NCI-H187 treated with DMSO at 0.1 percent for 48 hours (cell line): ENCODE measurements around the gene SLC2A1.

Source experiments
- DNase-seq: peaks from one replicate; lab custom pipeline; 2025; lab: John Stamatoyannopoulos, UW

SLC2A1 gene

DNA sequence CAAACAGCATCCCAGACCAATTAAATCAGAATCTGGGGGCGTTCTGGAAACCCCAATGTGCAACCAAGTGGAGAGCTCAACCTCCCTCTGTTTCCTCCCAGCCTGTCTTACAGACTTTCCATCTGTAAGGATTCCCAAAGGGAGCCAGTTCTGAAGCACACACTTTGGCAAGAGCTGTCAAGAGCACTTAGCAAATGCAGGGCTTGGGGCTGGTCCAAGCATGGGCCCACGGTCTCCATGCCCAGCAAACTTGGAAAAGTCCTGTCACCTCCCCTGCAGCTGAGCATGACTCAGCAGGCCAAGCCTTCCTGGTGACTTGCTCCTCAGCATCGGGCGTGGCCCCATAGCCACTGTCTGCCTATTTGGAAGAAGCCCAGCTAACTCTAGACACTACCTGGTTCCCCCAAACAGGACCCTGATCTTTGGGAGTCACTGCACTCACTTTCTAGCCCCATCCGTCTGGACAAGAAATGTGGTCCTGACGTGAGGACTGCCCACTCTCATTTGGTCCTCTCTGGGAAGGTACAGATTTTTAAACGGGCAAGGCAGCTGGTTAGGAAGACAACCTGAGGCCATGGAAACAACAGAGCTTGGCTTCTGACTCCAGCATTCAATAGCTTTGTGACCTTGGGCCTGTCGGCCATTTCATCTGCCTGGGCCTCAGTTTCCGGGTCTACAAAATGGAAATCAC is 16.9 kb downstream of the SLC2A1 start:
- no peak for DNase-seq

DNA sequence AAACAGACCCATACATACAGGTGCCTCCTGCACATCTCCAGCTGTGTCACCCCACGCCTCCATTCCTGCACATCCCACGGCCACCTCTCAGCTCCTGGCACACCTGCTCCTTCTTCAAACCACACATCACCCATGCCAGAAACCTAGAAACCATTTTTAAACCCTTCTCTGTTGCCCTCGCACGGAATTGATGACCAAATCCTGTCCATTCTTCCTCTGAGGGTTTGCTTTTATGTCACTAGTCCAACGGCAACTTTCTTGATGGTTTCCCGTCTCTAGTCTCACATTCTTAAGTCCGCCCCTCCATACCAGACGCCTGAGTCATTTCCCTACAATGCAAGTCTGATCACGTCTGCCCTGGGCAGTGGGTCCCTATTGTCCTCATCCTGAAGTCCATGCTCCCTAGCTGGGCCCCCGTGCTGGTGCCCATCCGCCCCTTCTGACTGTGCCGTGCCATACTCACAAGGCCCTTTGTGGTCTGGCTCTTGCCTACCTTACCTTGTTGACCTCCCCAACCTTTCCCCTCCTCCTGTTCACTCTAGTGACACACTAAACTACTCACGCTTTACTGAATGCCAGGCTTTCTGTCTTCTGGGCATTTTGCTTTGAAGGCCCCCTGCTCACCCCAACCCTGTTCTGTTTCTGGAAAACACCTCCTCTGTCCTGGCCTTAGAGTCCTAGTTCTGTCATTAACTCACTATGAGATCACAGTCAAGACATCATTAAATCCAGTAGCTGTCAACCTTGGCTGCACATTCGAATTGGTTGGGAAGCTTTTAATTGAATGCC is 17.6 kb downstream of the SLC2A1 start:
- no peak for DNase-seq

DNA sequence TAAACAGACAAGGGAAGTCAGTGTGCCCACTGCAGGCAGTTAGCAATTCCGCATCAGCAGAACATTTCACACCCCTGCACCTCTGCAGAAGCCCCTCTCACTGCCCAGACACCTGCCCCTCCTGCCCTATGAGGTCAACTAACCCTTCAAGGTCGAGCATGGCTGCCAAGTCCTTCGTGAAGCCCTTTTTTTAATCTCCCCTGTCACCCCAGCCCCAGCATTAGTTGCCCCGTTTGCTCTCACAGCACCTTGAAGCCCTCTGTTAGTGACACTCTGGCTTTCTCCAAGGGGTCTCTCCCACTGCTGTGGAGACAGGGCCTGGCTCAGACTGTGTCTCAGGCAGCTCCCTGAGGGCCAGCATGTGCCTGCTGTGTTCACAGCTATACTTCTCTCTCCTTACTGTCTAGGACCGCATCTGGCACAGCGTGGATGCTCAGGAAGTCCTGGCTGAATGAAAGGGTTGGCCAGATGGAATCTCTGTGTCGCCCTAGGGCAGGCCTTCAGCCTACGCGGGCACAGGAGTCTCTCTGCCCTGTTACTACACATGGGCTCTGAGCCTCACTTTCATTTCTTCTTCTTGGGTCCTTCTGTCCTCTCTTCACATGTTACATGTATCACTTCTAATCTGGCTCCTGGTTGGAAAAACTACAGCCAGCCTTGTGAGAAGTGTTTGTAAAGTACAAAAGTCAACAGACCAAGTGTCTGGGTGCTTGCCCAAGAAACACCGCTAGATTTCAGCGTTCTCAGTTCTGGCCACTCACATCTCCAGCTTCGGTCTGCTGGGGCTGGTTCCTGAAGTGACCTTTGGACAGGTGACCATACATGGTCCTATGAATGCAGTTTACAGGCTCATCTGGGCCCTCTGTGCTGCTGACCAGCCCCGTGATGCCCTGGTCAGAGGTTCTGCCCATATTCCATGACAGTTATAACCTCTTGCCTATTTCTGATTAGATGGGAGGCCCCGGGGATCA is 19.7 kb downstream of the SLC2A1 start:
- DNase-seq: no peak

DNA sequence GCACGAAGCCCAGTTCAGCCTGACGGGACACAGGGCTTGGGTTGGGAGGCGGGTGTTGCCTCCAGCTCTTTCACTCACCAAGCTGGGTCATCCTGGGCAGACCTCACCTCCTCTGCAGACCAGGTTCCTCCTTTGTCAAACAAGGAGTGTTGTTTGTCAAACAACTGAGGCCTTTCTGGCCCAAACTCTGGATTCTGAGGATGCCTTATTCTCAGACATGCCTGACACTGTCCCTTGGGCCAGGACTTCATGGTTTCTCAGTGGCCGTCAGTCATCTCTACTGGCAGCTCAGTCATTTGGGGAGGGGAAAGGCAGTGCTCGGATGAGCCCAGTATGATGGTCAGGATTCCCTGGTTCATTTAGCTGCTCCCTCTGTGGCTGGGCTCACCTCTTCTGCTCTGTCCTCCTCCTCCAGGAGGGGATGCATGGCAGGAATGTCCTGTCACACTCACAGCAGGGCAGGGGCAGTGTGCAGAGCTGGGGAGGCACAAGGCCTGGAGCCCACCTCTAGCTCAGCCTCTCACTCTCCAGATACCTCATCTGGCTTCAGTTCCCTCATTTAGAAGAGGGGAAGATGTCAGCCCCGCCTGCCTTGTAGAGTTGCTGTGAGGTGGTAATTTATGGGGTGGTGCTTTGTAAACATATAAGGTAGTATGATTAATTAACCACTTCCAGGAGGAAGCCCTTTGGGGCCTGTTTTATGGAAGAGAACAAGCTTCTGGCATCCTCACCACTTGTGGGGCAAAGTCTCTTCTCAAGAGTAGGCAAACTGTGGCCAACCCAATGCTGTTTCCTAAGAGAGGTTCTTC is 20.6 kb downstream of the SLC2A1 start:
- no peak for DNase-seq

DNA sequence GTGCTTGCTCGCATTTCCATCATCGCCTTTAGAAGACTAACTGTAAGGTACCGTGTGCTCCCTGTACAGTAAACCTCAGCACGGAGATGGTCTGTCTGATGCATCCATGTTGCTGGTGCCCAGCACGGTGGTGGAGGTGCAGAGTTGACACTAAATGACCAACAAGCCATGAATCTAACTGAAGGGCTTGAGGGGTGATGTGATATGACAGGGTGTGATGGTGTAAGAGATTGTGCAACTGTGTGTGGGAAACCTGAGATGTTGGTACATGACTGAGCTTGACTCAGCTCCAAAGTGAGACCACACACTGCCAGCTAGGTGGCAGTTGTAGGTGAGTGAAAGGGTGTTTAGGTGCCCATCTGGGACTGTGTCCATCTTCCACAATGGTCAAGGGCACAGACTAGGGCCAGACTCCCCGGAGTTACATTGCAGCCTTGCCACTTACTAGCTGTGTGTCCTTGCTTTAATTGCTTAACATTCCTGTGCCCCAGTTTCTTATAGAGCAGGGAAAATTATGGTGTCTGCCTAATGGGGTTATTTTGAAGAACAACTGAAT is 21.4 kb downstream of the SLC2A1 start:
- no peak for DNase-seq

DNA sequence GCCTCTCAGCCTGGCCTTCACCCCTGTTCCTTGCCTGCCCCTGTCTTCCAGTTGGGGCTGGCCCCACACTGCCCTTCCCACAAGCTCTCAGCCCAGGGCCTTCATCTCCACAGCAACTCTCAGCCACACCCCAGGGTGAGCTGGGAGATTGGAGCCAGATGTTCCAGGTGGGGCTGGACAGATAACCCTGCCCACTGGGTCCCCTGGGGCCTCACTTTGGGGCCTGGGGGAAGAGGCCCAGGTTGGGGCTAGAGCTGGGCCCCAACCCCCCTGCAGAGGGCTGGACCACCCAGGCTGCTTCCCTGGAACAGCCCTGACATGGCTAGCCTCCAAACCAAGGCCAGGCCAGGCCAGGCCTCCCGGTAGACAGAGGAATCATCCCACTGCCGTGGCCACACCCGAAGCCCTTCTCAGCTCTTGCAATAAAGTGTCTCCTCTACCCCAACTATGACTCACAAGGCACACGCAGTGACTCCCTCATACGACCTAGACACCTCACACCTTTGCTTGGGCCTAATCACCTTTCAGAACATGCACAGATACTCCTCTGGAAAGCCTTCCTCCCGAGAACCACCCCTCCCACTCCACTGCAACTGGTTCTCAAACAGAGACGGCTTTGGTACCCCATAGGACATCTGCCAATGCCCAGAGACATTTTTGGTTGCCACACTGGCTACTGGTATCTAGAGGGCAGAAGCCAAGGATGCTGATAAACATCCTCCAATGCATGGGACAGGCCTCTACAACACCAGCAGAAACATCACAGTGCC is 22.2 kb downstream of the SLC2A1 start:
- DNase-seq: no peak

DNA sequence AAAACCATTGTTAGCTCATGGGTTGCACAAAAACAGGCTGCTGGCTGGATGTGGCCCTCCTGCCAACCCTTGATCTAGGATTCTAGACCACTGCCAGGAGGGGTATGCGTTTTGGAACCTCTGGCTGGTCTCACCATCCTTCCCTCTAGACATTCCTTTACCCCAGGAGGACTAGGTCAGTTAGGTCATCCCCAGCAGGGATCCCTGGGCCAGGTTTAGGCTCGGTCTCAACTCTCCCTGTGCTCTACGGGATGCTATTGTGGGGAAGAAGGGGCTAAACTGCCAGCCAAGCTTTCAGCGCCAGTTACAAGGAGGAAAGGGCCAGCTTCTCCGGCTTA is 22.7 kb downstream of the SLC2A1 start:
- no peak for DNase-seq

DNA sequence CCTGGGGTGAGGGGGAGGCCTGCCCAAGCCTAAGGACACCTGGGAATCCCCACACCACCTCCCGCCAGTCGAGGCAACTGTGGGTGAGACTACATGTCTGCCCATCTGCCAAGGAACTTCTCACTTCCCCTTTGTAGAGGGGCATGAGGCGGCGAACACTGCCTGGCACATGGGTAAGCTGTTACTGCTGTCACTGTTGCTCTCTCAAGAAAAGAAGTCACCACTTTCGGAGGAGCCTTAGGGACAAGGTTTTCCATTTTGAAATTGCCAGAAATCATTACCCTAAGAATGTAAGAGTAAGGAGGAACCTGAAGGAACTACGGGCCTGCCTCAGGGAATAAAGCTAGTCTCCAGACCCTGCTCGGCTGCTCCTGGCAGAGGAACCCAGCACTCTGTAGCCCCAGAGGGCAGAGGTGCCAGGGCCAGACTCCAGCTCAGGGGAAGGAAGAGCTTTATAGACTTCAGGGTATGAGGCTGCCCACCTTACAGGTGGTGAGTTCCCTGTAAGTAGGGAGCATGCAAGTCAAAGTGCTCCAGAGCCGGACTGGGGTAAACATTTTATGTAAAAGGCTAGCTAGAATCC is 23.3 kb downstream of the SLC2A1 start:
- no peak for DNase-seq

DNA sequence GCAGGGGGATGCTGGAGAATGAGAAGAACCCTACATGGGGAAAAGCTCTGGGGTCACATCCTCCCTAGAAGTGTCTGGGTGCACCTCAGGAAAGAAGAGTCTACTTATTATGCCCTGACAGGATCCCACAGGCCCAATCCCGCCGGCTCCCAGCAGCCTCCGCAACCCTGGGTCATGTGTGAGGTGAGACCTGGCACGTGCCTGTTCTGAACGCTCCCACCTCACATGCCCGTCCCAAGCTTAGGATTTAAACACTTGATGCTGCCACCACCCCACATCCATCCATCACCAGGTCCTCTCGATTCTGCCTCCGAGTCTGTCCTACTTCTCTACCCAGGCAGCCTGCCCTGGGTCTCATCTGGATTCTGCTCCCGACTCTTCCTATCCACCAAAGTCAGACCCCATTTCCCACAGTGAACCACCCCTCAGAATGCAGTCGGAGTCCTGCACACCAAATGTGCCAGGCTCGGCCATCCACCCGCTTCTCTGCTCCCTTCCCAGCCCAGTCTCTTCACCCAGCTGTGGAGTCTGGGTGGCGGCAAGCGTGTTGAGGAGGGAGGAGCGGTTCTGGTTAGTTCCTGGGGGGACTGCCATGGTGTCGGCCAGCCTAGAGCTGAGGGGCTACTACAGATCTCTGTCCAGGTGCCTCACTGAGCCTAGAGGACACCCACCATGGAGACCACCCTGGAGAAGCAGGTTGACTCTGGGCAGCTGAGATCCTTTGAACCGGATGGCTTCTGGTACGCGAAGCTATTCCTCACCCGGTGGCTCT is 23.9 kb downstream of the SLC2A1 start:
- DNase-seq: no peak

DNA sequence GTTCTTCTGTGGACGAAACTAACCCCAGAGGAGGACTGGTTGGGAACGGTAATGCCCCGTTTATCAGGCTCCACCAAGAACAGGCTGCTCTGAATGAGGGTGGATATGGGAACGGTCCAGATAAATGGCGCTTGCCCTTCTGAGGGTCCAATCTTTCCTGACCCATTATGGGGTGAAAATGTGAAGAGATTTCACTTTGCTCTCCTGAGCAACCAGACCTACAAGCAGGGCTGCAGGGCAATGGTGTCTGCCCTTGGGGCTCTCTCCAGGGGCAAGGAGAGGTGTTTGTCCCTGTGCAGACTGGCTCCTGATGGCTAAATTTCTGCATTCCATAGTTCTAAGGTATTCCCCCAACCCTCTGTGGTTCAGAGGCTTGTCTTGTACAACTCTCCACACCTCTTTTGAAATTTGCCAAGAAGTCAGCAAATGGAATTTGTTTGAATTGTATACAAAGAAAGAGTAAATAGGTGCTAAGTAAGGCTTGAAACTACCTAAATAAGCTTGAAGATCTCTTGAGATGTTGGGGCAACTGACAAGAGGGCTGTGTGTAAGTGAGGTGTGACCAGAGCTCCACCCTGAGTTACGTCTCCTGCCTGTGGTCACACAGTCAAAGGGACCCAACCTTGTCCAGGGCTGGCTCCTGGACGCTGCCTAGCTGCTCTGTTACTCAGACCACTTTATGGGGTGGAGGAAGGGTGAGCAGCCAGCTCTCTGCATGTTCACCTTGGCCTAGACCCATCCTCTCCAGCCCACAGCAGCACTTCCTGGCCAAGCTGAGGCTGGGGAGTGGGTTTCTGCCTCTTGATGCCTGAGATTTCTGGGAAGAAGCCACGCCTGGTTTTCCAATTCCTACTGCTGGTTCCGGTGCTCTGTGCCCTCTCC is 24.8 kb downstream of the SLC2A1 start:
- no peak for DNase-seq

DNA sequence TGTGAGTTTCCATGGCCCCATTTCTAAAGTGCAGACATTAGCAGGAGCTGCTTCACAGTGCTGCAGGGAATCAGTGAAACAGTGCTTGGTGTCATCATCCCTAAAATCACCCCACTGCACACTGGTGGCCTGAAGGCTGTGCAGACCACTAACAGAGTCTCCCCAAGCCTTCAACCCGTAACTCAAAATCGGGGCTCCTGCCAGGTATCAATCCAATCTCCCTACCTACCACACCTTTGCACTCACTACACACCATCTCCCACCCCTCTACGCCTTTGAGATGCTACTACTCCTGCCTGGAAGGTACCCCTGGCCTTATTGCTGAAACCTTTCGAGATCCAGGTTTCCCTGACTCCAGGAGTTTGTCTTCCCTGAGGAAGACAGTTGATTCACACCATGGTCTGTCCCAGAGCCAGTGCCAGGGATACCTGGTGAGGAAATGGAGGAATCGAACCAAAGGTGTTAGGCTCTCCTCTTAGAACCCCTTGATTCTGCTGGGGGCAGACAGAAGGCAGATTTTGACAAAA is 25.5 kb downstream of the SLC2A1 start:
- DNase-seq: no peak

DNA sequence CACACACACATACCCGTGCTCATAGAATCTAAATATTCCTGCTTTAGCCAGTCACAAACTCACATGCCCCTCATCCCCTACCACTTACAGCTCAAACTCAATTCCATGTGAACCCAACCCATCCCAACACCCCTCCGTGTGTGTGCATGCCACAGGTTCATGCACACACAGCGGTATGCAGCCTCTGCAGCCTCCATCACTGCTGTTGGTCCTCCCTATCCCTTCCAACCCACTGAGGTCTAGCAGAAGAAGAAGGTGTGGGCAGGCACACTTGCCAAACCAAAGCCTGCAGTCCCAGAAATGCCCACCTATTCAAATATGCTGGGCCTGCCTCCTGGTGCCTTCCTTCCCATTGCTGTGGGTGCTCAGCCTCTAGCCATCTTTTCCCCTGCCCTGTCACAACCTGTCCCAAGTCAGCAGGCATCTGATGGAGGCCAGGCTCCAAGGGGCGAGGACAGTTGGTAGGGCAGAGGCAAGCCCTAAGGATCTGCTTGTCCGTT is 26.2 kb downstream of the SLC2A1 start:
- DNase-seq: no peak

DNA sequence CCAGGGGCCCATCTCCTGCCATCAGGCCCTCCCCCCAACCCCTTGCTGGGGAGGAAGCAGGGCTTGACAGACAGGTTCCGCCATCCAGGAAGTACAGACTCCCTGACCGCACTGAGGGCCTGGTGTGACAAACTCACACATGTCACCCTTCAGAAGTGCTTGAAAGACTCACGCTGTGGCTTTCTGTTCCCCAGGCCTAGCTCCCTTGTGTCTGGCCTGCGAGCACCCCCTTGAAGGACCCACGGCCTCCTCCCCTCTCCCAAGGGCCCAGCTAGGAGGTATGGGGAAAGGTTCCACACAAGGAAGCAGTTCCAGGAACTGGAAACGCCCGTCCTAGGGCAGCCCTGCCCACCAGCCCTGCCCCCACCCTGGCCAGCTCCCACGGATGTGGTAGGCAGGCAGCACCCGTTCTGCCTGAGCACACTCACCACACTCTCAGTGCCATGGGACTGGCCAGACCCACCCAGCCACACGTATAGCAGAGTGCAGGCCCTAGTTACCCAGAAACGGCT is 26.7 kb downstream of the SLC2A1 start:
- no peak for DNase-seq

DNA sequence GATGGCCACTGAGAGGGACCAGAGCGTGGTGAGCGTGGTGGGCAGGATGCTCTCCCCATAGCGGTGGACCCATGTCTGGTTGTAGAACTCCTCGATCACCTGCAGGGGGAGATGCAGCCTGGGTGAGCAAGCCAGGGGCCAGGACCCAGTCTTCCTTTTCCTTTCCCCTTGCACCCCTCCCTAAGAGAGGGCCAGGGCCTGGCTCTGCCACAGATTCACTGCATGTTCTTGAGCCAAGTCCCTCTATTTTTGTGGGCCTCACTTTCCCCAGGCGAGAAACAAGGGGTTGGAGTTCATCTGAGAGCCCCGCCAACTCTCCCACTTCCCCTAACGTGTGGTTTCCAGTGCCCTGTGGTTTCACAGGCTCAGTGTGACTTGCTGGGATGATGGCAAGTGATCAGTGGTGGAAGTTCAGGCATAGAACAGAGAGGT is 27.5 kb downstream of the SLC2A1 start:
- no peak for DNase-seq

DNA sequence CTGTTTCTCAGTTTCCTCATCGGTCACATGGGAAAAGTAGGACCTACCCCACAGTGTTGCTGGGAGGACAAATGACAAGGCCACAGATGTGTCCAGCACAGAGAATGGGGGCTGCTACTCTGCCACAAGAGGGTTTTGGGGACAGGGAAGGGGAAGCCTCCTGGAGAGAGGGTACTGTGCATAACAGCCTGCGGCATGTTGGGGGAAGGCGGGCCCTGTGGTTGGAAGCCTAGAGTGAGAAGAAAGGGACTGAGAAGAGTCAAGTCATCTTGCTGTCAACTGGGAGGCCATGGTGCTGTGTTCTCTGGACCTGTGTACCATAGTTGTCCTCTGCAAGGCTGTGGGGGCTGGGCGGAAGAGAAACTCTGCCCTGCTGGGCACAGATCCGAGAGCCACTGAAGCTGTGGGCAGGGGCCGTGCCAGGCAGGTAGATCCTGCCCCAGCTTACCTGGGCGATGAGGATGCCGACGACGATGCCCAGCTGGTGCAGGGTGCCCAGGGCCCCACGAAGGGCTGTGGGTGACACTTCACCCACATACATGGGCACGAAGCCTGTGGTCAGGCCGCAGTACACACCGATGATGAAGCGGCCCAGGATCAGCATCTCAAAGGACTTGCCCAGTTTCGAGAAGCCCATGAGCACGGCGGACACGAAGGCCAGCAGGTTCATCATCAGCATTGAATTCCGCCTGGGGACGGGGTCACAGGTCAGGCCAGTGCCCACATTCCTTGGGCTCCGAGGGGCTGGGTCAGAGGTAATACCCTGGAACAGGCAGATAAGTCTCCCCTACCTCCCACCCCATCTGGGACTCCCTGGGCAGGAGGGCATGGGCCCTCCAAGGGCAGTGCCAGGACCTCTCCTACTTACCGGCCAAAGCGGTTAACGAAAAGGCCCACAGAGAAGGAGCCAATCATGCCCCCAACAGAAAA is 28.2 kb downstream of the SLC2A1 start:
- DNase-seq: no peak

DNA sequence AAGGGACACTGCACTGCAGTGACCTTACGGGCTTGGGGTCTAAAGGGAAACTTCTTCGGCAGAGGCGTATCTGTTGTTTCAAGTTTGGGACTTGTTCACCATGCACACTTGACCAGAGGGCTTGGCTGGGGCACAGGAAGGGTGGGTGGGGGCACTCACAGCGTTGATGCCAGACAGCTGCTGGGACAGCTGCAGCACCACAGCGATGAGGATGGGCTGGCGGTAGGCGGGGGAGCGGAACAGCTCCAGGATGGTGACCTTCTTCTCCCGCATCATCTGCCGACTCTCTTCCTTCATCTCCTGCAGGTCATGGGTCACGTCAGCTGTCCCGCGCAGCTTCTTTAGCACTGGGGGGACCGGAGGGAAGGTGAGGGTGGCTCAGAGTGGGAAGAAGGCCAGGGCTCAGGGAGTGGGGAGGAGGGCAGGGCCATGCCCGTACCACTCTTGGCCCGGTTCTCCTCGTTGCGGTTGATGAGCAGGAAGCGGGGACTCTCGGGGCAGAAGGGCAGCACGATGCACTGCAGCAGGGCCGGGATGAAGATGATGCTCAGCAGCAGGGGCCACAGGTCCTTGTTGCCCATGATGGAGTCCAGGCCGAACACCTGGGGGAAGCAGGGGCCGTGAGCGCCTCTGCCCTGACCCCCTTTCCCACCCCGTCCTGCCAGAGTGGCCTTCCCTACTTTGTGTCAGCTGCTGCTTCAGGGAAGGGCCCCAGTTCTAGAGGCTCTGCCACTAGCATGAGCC is 29.1 kb downstream of the SLC2A1 start:
- no peak for DNase-seq
